SJCRH30 (cell line): Measurements from ENCODE around the gene PCDHA4. TPM values are rescaled to one million over a fixed set of nuclear protein-coding genes. Genes with fewer than 3 reads are reported as not detected.

Source experiments
- total RNA-seq: library from RNA; depleted of rRNA; stranded (reverse); fragments of >200 nt; shearing (Covaris generic); gene quantifications from 2 replicates; pipeline ENCODE4 v1.2.3, GENCODE V29; 2014; rRNA removed

Gene PCDHA4
- total RNA-seq, 1 experiment from 2014 or later, result not detected

Other genes starting within 250 kb of the PCDHA4 start
- 27.5 and 36.1 TPM in 2 replicates for gene SRA1, start 249.6 kb upstream of the PCDHA4 start, total RNA-seq
- 10.2 and 16.9 TPM in 2 replicates for gene APBB3, start 242.5 kb upstream of the PCDHA4 start, total RNA-seq
- gene SLC35A4, start 242.2 kb upstream of the PCDHA4 start, total RNA-seq, result 61.2 and 62.3 TPM in 2 replicates
- 0.18 and 0.38 TPM in 2 replicates for gene CD14, start 173.9 kb upstream of the PCDHA4 start, total RNA-seq
- 11.1 and 11.3 TPM in 2 replicates for gene TMCO6, start 167.6 kb upstream of the PCDHA4 start, total RNA-seq
- 86.0 and 106 TPM in 2 replicates for gene NDUFA2, start 159.4 kb upstream of the PCDHA4 start, total RNA-seq
- gene IK, start 159.2 kb upstream of the PCDHA4 start, total RNA-seq, result 94.5 and 100 TPM in 2 replicates
- 15.5 and 17.9 TPM in 2 replicates for gene WDR55, start 142.2 kb upstream of the PCDHA4 start, total RNA-seq
- 0.41 and 1.8 TPM in 2 replicates for gene DND1, start 133.5 kb upstream of the PCDHA4 start, total RNA-seq
- 75.2 and 82.0 TPM in 2 replicates for gene HARS1, start 115.7 kb upstream of the PCDHA4 start, total RNA-seq
- gene HARS2, start 115.6 kb upstream of the PCDHA4 start, total RNA-seq, result 27.1 TPM in 2 replicates
- 62.4 and 67.9 TPM in 2 replicates for gene ZMAT2, start 106.6 kb upstream of the PCDHA4 start, total RNA-seq
- gene PCDHA1, start 20.9 kb upstream of the PCDHA4 start, total RNA-seq, result not detected in 2 replicates
- not detected in 2 replicates for gene PCDHA2, start 12.2 kb upstream of the PCDHA4 start, total RNA-seq
- 0.02 TPM in 1 of 2 replicates, not detected in the other for gene PCDHA3, start 6.0 kb upstream of the PCDHA4 start, total RNA-seq
- 0.08 and 0.18 TPM in 2 replicates for gene PCDHA5, start 14.5 kb downstream of the PCDHA4 start, total RNA-seq
- gene PCDHA6, start 20.9 kb downstream of the PCDHA4 start, total RNA-seq, result 0.10 TPM in 1 of 2 replicates, not detected in the other
- gene PCDHA7, start 27.2 kb downstream of the PCDHA4 start, total RNA-seq, result not detected in 2 replicates
- gene PCDHA8, start 34.1 kb downstream of the PCDHA4 start, total RNA-seq, result 0.05 and 0.08 TPM in 2 replicates
- 0.02 TPM in 1 of 2 replicates, not detected in the other for gene PCDHA9, start 41.3 kb downstream of the PCDHA4 start, total RNA-seq
- gene PCDHA10, start 48.8 kb downstream of the PCDHA4 start, total RNA-seq, result 0.05 and 0.16 TPM in 2 replicates
- gene PCDHA11, start 61.9 kb downstream of the PCDHA4 start, total RNA-seq, result not detected in 2 replicates
- gene PCDHA12, start 68.2 kb downstream of the PCDHA4 start, total RNA-seq, result not detected in 2 replicates
- gene PCDHA13, start 75.1 kb downstream of the PCDHA4 start, total RNA-seq, result 0.05 TPM in 1 of 2 replicates, not detected in the other
- gene PCDHAC1, start 119.2 kb downstream of the PCDHA4 start, total RNA-seq, result not detected in 2 replicates
- gene PCDHAC2, start 159.4 kb downstream of the PCDHA4 start, total RNA-seq, result 0.08 TPM in 1 of 2 replicates, not detected in the other
- not detected in 2 replicates for gene PCDHB1, start 244.3 kb downstream of the PCDHA4 start, total RNA-seq